GM19240 (cell line): Measurements from ENCODE around the gene MRPS6.

Experiments used
- DNase-seq: peaks from one replicate; pipeline ENCODE4 v3.0.0; 2011; ENCODE audit warnings: low spot score; ENCODE audit not compliant: insufficient read length

MRPS6 gene

GRCh38 chr21:34180407-34180806, 107.0 kb downstream of the MRPS6 start:
- DNase-seq: no peak

- no peak for DNase-seq
Measured at GRCh38 chr21:34180826-34181359, 107.5 kb downstream of the MRPS6 start.

- no peak for DNase-seq
Measured at GRCh38 chr21:34181431-34182039, 108.2 kb downstream of the MRPS6 start.

- DNase-seq: no peak
Measured at GRCh38 chr21:34182436-34182835, 109.1 kb downstream of the MRPS6 start.

GRCh38 chr21:34183331-34183928, 110.1 kb downstream of the MRPS6 start:
- DNase-seq: no peak

- DNase-seq: no peak
Measured at GRCh38 chr21:34184232-34184631, 110.9 kb downstream of the MRPS6 start.

GRCh38 chr21:34185026-34185750, 111.8 kb downstream of the MRPS6 start:
- no peak for DNase-seq

GRCh38 chr21:34186109-34186719, 112.8 kb downstream of the MRPS6 start:
- DNase-seq: no peak

GRCh38 chr21:34187935-34188334, 114.6 kb downstream of the MRPS6 start:
- no peak for DNase-seq

GRCh38 chr21:34189506-34189905, 116.1 kb downstream of the MRPS6 start:
- DNase-seq: no peak

- no peak for DNase-seq
Measured at GRCh38 chr21:34190576-34191321, 117.4 kb downstream of the MRPS6 start.

- DNase-seq: no peak
Measured at GRCh38 chr21:34191876-34192275, 118.5 kb downstream of the MRPS6 start.
